HepG2 (cell line): ENCODE data around the gene E2F1. TPM values are rescaled to one million over a fixed set of nuclear protein-coding genes. Genes with fewer than 3 reads are reported as not detected.
A peak's percentile ranks its signal among the peaks of the same experiment; 100 is the strongest.

ENCODE experiments used
- BRF2 ChIP-seq: sonication (generic); formaldehyde crosslinking; IDR thresholded peaks from 2 replicates; pipeline ENCODE4 v1.8.1; 2022; ENCODE audit warnings: mild to moderate bottlenecking, missing genetic modification reagents
- ETV5 ChIP-seq: IDR thresholded peaks from 2 replicates; pipeline ENCODE4 v1.6.1; 2018; ENCODE audit warnings: missing biosample characterization, missing genetic modification reagents, inconsistent platforms, borderline replicate concordance
- HNF4A ChIP-seq: sonication (generic); formaldehyde crosslinking; IDR thresholded peaks from 2 replicates; pipeline ENCODE4 v1.4.0; 2020; ENCODE audit warnings: missing genetic modification reagents
- HNRNPUL1 ChIP-seq: fragments of 200-400 bp; formaldehyde crosslinking; IDR thresholded peaks from 2 replicates; pipeline ENCODE4 v1.6.1; 2017; ENCODE audit warnings: low read depth, mild to moderate bottlenecking, low read length, moderate library complexity
- KDM1A ChIP-seq: IDR thresholded peaks from 2 replicates; pipeline ENCODE4 v1.6.1; 2016; ENCODE audit warnings: missing compliant biosample characterization
- LRRFIP1 ChIP-seq: sonication (generic); formaldehyde crosslinking; conservative IDR thresholded peaks from 2 replicates; pipeline ENCODE4 v1.4.0; 2020; ENCODE audit warnings: missing genetic modification reagents
- PITX1 ChIP-seq: sonication (generic); formaldehyde crosslinking; IDR thresholded peaks from 2 replicates; pipeline ENCODE4 v1.5.1; 2020; ENCODE audit warnings: mild to moderate bottlenecking, missing genetic modification reagents
- POLR2AphosphoS5 ChIP-seq: IDR thresholded peaks from 2 replicates; pipeline ENCODE4 v1.6.1; 2012; ENCODE audit warnings: low read depth, low read length
- SRSF4 ChIP-seq: fragments of 200-400 bp; formaldehyde crosslinking; IDR thresholded peaks from one replicate; pipeline ENCODE4 v1.6.1; 2018; ENCODE audit warnings: mild to moderate bottlenecking, low read depth, low read length, moderate library complexity; ENCODE audit not compliant: poor library complexity, severe bottlenecking
- TAF1 ChIP-seq: sonication (generic); formaldehyde crosslinking; IDR thresholded peaks from 2 replicates; pipeline ENCODE4 v1.4.0; 2020; ENCODE audit warnings: missing genetic modification reagents
- ZBTB10 ChIP-seq: sonication (generic); formaldehyde crosslinking; IDR thresholded peaks from 2 replicates; pipeline ENCODE4 v1.4.0; 2020; ENCODE audit warnings: missing genetic modification reagents, borderline replicate concordance
- ZFP90 ChIP-seq: sonication (generic); formaldehyde crosslinking; IDR thresholded peaks from 2 replicates; pipeline ENCODE4 v1.8.0; 2022; ENCODE audit warnings: missing genetic modification reagents, mild to moderate bottlenecking, inconsistent platforms, borderline replicate concordance
- ZNF160 ChIP-seq: sonication (generic); formaldehyde crosslinking; IDR thresholded peaks from 2 replicates; pipeline ENCODE4 v1.8.0; 2022; ENCODE audit warnings: mild to moderate bottlenecking, inconsistent platforms, missing genetic modification reagents
- ZNF362 ChIP-seq: sonication (generic); formaldehyde crosslinking; IDR thresholded peaks from 2 replicates; pipeline ENCODE4 v1.4.0; 2020; ENCODE audit warnings: missing genetic modification reagents, mild to moderate bottlenecking, borderline replicate concordance
- ZNF556 ChIP-seq: sonication (generic); formaldehyde crosslinking; IDR thresholded peaks from 2 replicates; pipeline ENCODE4 v1.4.0; 2020; ENCODE audit warnings: mild to moderate bottlenecking, missing genetic modification reagents, borderline replicate concordance
- polyA plus RNA-seq, 8 experiments: library from polyadenylated mRNA; depleted of rRNA in 3 of 8; stranded (reverse) in 7 of 8; unstranded in 1 of 8; fragments of >200 nt; fragmentation: Illumina TruSeq in 4 of 8; extraction: Trizol in 4 of 8; gene quantifications; 2 replicates each; pipeline versions ENCODE4 v1.2.1 to v1.2.3, GENCODE V29; 2011 to 2016; ENCODE audit warnings: low read depth in 4 of 8, missing spikeins in 1 of 8, mixed read lengths in 1 of 8; ENCODE audit not compliant: insufficient read depth in 1 of 8
- total RNA-seq, 5 experiments: library from RNA; depleted of rRNA; stranded (reverse); fragments of >200 nt; fragmentation: Illumina TruSeq; extraction: Trizol; gene quantifications; 2 replicates each; pipeline ENCODE4 v1.2.3, GENCODE V29; 2016; ENCODE audit warnings: low read depth in 1 of 5

The E2F1 gene
- total and polyA plus RNA-seq, 2 of the 13 experiments (the other 11 are each of a cell fraction or from before 2014, with no cell fraction given): 25.5 to 39.4 TPM

- TF ChIP-seq ZNF362 (CRISPR knock-in tag): 0 out of 2 replicates have a peak, but pooled peaks have one; percentile 23
- no peak for TF ChIP-seq BRF2
- peak; percentile 48; the same call in 1 of the 2 replicates for TF ChIP-seq ETV5
- TF ChIP-seq PITX1 (CRISPR knock-in tag): no peak
- peak; percentile 20 for TF ChIP-seq TAF1 (CRISPR knock-in tag)
- peak; percentile 71 for TF ChIP-seq KDM1A (CRISPR knock-in tag)
- peak; percentile 16; the same call in 1 of the 2 replicates for TF ChIP-seq HNF4A (CRISPR knock-in tag)
- peak; percentile 90 for TF ChIP-seq ZBTB10 (CRISPR knock-in tag)
- TF ChIP-seq POLR2AphosphoS5: 0 out of 2 replicates have a peak, but pooled peaks have one; percentile 21
- TF ChIP-seq HNRNPUL1: no peak
- no peak for TF ChIP-seq SRSF4
- no peak; the same call in 1 of the 2 replicates for TF ChIP-seq ZNF160 (CRISPR knock-in tag)
- no peak for TF ChIP-seq ZNF556 (CRISPR knock-in tag)
- no peak for TF ChIP-seq LRRFIP1
- peak; percentile 85; the same call in 1 of the 2 replicates for TF ChIP-seq ZFP90 (CRISPR knock-in tag)
These were observed 671 bp downstream of the E2F1 start (continued) for GRCh38 chr20:33685328-33686099.
